HepG2 (cell line): ENCODE measurements around the gene CYSLTR2. TPM values are rescaled to one million over a fixed set of nuclear protein-coding genes. Genes with fewer than 3 reads are reported as not detected.

Experiments
- ATAC-seq: fragments of 200-7000 bp; cut with Tn5 transposase; 3 replicates; pipeline ENCODE4 v1.9.1; 2020; ENCODE audit warnings: mild to moderate bottlenecking, moderate library complexity
- BruUV-seq: library from RNA; stranded (reverse); fragments of 400-500 nt; replicated peaks from 2 replicates; lab custom pipeline; 2021; lab: Mats Ljungman, UMichigan
- CTCF ChIA-PET: fragments of 300-600 bp; formaldehyde crosslinking; extraction: SDS; loops from one replicate; lab custom pipeline; 2021; ENCODE audit warnings: low total read pairs, inconsistent platforms, low intra/inter-chr PET ratio; lab: Yijun Ruan, JAX
- POLR2A ChIA-PET: fragments of 350-600 bp; sonication (Branson Sonifier 250); formaldehyde crosslinking; loops from one replicate; lab custom pipeline; 2020; ENCODE audit warnings: antibody characterized with exemption, inconsistent platforms; lab: Yijun Ruan, JAX
- DNase-seq: peaks from one replicate; pipeline ENCODE4 v3.0.0-alpha.2; 2015; ENCODE audit warnings: low spot score
- FAIRE-seq: peaks from 3 replicates; lab custom pipeline; 2011; peaks lifted over from hg19 to GRCh38; lab: Jason Lieb, UNC
- H2AFZ ChIP-seq: one replicate; pipeline ENCODE4 v1.6.1; 2011; ENCODE audit warnings: low read length, inconsistent platforms
- H3K27ac ChIP-seq: fragments of 300-600 bp; 3 replicates; pipeline ENCODE4 v1.8.0; 2011; ENCODE audit warnings: mixed run types, mild to moderate bottlenecking, mixed read lengths, low read length, inconsistent platforms; ENCODE audit not compliant: insufficient read depth; ENCODE audit errors: extremely low read length
- H3K27me3 ChIP-seq, 2 experiments: fragments of 200-600 bp in 1 of 2; 2 replicates in 1 of 2; 3 replicates in 1 of 2; pipeline versions ENCODE4 v1.6.0 to v1.8.0; 2011; ENCODE audit warnings: low read length in 2 of 2, mild to moderate bottlenecking in 2 of 2, moderate library complexity in 2 of 2, inconsistent platforms in 1 of 2; ENCODE audit not compliant: insufficient read depth in 2 of 2, control insufficient read depth in 1 of 2
- H3K36me3 ChIP-seq, 2 experiments: fragments of 200-600 bp in 1 of 2; replicated peaks in 1 of 2; 2 replicates in 1 of 2; 3 replicates in 1 of 2; pipeline versions ENCODE4 v1.5.1 to v1.8.0; 2011; ENCODE audit warnings: low read length in 2 of 2, inconsistent platforms in 1 of 2; ENCODE audit not compliant: insufficient read depth in 2 of 2, control insufficient read depth in 1 of 2
- H3K4me1 ChIP-seq: 2 replicates; pipeline ENCODE4 v1.5.1; 2012; ENCODE audit warnings: low read length, inconsistent platforms; ENCODE audit not compliant: insufficient read depth
- H3K4me2 ChIP-seq: 2 replicates; pipeline ENCODE4 v1.6.0; 2011; ENCODE audit warnings: low read depth, low read length, inconsistent platforms
- H3K4me3 ChIP-seq, 3 experiments: fragments of 200-600 bp in 1 of 3; sonication (generic), shearing (Covaris generic) in 1 of 3; replicated peaks in 1 of 3; 2 replicates each; pipeline ENCODE4 v1.5.1; 2011 to 2016; ENCODE audit warnings: low read length in 3 of 3, inconsistent platforms in 2 of 3, low read depth in 2 of 3, mild to moderate bottlenecking in 2 of 3, control low read depth in 1 of 3, mixed read lengths in 1 of 3; ENCODE audit not compliant: insufficient read depth in 1 of 3
- H3K79me2 ChIP-seq: one replicate; pipeline ENCODE4 v1.6.1; 2011; ENCODE audit warnings: low read length, inconsistent platforms; ENCODE audit not compliant: insufficient read depth
- H3K9ac ChIP-seq: 2 replicates; pipeline ENCODE4 v1.6.0; 2011; ENCODE audit warnings: mild to moderate bottlenecking, low read depth, low read length, inconsistent platforms; ENCODE audit not compliant: insufficient read depth
- H3K9me3 ChIP-seq: 2 replicates; pipeline ENCODE4 v1.5.1; 2012; ENCODE audit warnings: mild to moderate bottlenecking, low read length
- H4K20me1 ChIP-seq: 2 replicates; pipeline ENCODE4 v1.6.0; 2011; ENCODE audit warnings: inconsistent platforms, mild to moderate bottlenecking, low read length, moderate library complexity; ENCODE audit not compliant: insufficient read depth
- ATRX ChIP-seq: sonication (generic); formaldehyde crosslinking; IDR thresholded peaks from 2 replicates; pipeline ENCODE4 v1.4.0; 2020; ENCODE audit warnings: missing genetic modification reagents, borderline replicate concordance
- ELF1 ChIP-seq: sonication (generic); formaldehyde crosslinking; IDR thresholded peaks from 2 replicates; pipeline ENCODE4 v1.4.0; 2020; ENCODE audit warnings: missing genetic modification reagents
- MXD4 ChIP-seq: IDR thresholded peaks from 2 replicates; pipeline ENCODE4 v1.6.1; 2016; ENCODE audit warnings: mild to moderate bottlenecking, missing biosample characterization, missing genetic modification reagents
- PCBP1 ChIP-seq: fragments of 200-400 bp; formaldehyde crosslinking; IDR thresholded peaks from 2 replicates; pipeline ENCODE4 v1.6.1; 2017; ENCODE audit warnings: mild to moderate bottlenecking, low read depth, low read length, borderline replicate concordance
- POGZ ChIP-seq: sonication (generic); formaldehyde crosslinking; IDR thresholded peaks from 2 replicates; pipeline ENCODE4 v1.4.0; 2020; ENCODE audit warnings: mild to moderate bottlenecking, missing genetic modification reagents
- RXRA ChIP-seq: sonication (generic); formaldehyde crosslinking; IDR thresholded peaks from 2 replicates; pipeline ENCODE4 v1.5.1; 2020; ENCODE audit warnings: missing genetic modification reagents
- SRSF1 ChIP-seq: fragments of 200-400 bp; formaldehyde crosslinking; optimal IDR thresholded peaks from 2 replicates; pipeline ENCODE3; 2017; ENCODE audit warnings: mild to moderate bottlenecking, low read depth, low read length, moderate library complexity
- ZMYM2 ChIP-seq: sonication (generic); formaldehyde crosslinking; IDR thresholded peaks from 2 replicates; pipeline ENCODE4 v1.8.0; 2022; ENCODE audit warnings: mild to moderate bottlenecking, missing genetic modification reagents
- ZNF335 ChIP-seq: sonication (generic); formaldehyde crosslinking; IDR thresholded peaks from 2 replicates; pipeline ENCODE4 v1.4.0; 2020; ENCODE audit warnings: missing genetic modification reagents
- ZNF343 ChIP-seq: sonication (generic); formaldehyde crosslinking; IDR thresholded peaks from 2 replicates; pipeline ENCODE4 v1.4.0; 2020; ENCODE audit warnings: mild to moderate bottlenecking, missing genetic modification reagents
- ZNF431 ChIP-seq: sonication (generic); formaldehyde crosslinking; IDR thresholded peaks from 2 replicates; pipeline ENCODE4 v1.9.0; 2022; ENCODE audit warnings: missing genetic modification reagents, low read depth, mild to moderate bottlenecking, borderline replicate concordance
- ZNF556 ChIP-seq: sonication (generic); formaldehyde crosslinking; IDR thresholded peaks from 2 replicates; pipeline ENCODE4 v1.4.0; 2020; ENCODE audit warnings: mild to moderate bottlenecking, missing genetic modification reagents, borderline replicate concordance
- ZNF766 ChIP-seq: sonication (generic); formaldehyde crosslinking; IDR thresholded peaks from 2 replicates; pipeline ENCODE4 v1.5.0; 2020; ENCODE audit warnings: missing genetic modification reagents, borderline replicate concordance
- ZNF782 ChIP-seq: sonication (generic); formaldehyde crosslinking; IDR thresholded peaks from 2 replicates; pipeline ENCODE4 v1.4.0; 2020; ENCODE audit warnings: missing genetic modification reagents, mild to moderate bottlenecking, borderline replicate concordance
- WGBS: methylation state at CpG from one replicate; pipeline ENCODE4 v1.1.6; 2017; ENCODE audit warnings: low lambda C conversion rate; 5-methylcytosine and 5-hydroxymethylcytosine counted together
- in situ Hi-C: cut with HindIII; loops from 2 replicates; pipeline ENCODE4 v1.10.0; 2017; ENCODE audit warnings: low pct_unique_long_range_greater_than_20kb; ENCODE audit not compliant: extremely low pct_ligation_motif_present
- intact Hi-C: fragments of 100-400 bp; cut with micrococcal nuclease; formaldehyde crosslinking; loops from one replicate; pipeline ENCODE4 v1.10.0; 2022; ENCODE audit not compliant: unreplicated experiment
- polyA plus RNA-seq, 8 experiments: library from polyadenylated mRNA; depleted of rRNA in 3 of 8; stranded (reverse) in 7 of 8; unstranded in 1 of 8; fragments of >200 nt; fragmentation: Illumina TruSeq in 4 of 8; extraction: Trizol in 4 of 8; gene quantifications; 2 replicates each; pipeline versions ENCODE4 v1.2.1 to v1.2.3, GENCODE V29; 2011 to 2016; ENCODE audit warnings: low read depth in 4 of 8, missing spikeins in 1 of 8, mixed read lengths in 1 of 8; ENCODE audit not compliant: insufficient read depth in 1 of 8
- total RNA-seq, 5 experiments: library from RNA; depleted of rRNA; stranded (reverse); fragments of >200 nt; fragmentation: Illumina TruSeq; extraction: Trizol; gene quantifications; 2 replicates each; pipeline ENCODE4 v1.2.3, GENCODE V29; 2016; ENCODE audit warnings: low read depth in 1 of 5
- TF ChIP-seq, protein P1 (sequence below): sonication (generic); formaldehyde crosslinking; conservative IDR thresholded peaks from 2 replicates; pipeline ENCODE4 v1.4.0; 2020; ENCODE audit warnings: missing genetic modification reagents
- TF ChIP-seq, protein P2 (sequence below): IDR thresholded peaks from 2 replicates; pipeline ENCODE4 v1.6.1; 2016; ENCODE audit warnings: low read depth
- TF ChIP-seq, protein P3 (sequence below): IDR thresholded peaks from 2 replicates; pipeline ENCODE4 v1.6.1; 2012; ENCODE audit warnings: low read depth, low read length, improper control_type of control experiment
- TF ChIP-seq, protein P4 (sequence below): sonication (generic); formaldehyde crosslinking; IDR thresholded peaks from 2 replicates; pipeline ENCODE4 v1.4.0; 2020; ENCODE audit warnings: missing genetic modification reagents, mild to moderate bottlenecking, borderline replicate concordance
- TF ChIP-seq, protein P5 (sequence below): sonication (generic); formaldehyde crosslinking; IDR thresholded peaks from 2 replicates; pipeline ENCODE4 v1.5.0; 2020; ENCODE audit warnings: missing genetic modification reagents

CYSLTR2 gene
- total and polyA plus RNA-seq, 2 of the 13 experiments (the other 11 are each of a cell fraction or from before 2014, with no cell fraction given), result not detected

DNA sequence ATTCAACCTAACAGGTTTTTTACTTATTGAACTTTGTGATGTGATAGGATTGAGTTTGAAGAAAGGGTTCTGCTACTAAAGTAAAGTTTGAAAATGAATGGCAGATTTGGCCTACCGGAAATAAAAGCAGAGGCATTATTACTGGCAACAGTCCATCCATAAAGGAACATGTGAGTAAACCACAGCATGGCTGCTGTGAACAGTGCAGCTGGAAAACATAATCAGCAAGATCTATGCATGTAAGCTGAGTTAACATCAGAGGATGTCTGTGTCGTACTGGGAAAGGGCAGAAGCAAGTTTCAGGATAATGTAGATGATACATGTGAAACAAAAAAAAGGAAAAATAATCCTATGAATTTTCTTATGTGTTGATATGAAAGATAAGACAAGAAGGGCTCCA, 87.6 kb downstream of the CYSLTR2 start (continued):
- TF ChIP-seq, protein P1, sequence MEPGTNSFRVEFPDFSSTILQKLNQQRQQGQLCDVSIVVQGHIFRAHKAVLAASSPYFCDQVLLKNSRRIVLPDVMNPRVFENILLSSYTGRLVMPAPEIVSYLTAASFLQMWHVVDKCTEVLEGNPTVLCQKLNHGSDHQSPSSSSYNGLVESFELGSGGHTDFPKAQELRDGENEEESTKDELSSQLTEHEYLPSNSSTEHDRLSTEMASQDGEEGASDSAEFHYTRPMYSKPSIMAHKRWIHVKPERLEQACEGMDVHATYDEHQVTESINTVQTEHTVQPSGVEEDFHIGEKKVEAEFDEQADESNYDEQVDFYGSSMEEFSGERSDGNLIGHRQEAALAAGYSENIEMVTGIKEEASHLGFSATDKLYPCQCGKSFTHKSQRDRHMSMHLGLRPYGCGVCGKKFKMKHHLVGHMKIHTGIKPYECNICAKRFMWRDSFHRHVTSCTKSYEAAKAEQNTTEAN (CRISPR knock-in tag), result no peak
- TF ChIP-seq ZNF782 (CRISPR knock-in tag), result no peak
- no peak for TF ChIP-seq ZNF766
- TF ChIP-seq ZMYM2 (CRISPR knock-in tag), result no peak

DNA sequence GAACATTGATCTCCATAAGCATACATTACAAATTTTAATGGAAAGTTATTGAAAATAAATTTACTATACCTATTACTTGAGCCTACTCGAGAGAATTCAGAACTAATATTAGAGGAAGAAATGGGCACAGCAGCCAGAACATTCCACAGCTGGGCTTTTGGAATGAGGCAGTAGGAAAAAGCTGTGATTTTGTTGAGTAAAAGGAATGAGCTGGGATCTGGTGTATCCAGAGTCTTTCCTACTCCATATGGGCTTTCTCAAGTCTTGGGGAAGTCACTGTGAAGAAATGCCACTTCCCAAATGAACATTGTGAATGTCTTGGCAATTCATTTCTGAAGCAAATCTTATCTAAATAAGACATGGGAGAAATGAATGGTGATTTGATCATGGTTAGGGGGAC, 93.1 kb downstream of the CYSLTR2 start:
- WGBS, result 0% methylated on average over 1 of the region's 1 CpG
- DNase-seq, result no peak
- no peak overlapping the region for H3K27ac ChIP-seq
- no peaks in the 10 kb centered on the region for H3K79me2 ChIP-seq
- H3K9ac ChIP-seq, result no peak overlapping the region
- H3K4me1 ChIP-seq, result peaks cover 11% of the 10 kb centered on the region
- H4K20me1 ChIP-seq, result no peaks in the 10 kb centered on the region
- H3K4me3 ChIP-seq, result no peak overlapping the region
- BruUV-seq, result no TSS peak
- H2AFZ ChIP-seq, result no peak overlapping the region
- no peaks in the 10 kb centered on the region for H3K36me3 ChIP-seq
- ChIA-PET CTCF (no interaction called here), POLR2A (no interaction called here)
- intact Hi-C loops, result no loop called here
- no peak for FAIRE-seq
- H3K9me3 ChIP-seq, result no peaks in the 10 kb centered on the region
- H3K27me3 ChIP-seq, result no peaks in the 10 kb centered on the region
- in situ Hi-C loops, result no loop called here
- no peak for ATAC-seq
- no peak overlapping the region for H3K4me2 ChIP-seq
- TF ChIP-seq ATRX (CRISPR knock-in tag), result no peak
- no peak for TF ChIP-seq MXD4 (CRISPR knock-in tag)
- no peak for TF ChIP-seq POGZ (CRISPR knock-in tag)
- TF ChIP-seq ZNF343 (CRISPR knock-in tag), result no peak
- TF ChIP-seq, protein P2, sequence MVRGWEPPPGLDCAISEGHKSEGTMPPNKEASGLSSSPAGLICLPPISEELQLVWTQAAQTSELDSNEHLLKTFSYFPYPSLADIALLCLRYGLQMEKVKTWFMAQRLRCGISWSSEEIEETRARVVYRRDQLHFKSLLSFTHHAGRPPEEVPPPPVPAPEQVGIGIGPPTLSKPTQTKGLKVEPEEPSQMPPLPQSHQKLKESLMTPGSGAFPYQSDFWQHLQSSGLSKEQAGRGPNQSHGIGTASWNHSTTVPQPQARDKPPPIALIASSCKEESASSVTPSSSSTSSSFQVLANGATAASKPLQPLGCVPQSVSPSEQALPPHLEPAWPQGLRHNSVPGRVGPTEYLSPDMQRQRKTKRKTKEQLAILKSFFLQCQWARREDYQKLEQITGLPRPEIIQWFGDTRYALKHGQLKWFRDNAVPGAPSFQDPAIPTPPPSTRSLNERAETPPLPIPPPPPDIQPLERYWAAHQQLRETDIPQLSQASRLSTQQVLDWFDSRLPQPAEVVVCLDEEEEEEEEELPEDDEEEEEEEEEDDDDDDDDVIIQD, result no peak
- TF ChIP-seq PCBP1, result no peak
- no peak for TF ChIP-seq ZNF431 (CRISPR knock-in tag)
- TF ChIP-seq, protein P3, sequence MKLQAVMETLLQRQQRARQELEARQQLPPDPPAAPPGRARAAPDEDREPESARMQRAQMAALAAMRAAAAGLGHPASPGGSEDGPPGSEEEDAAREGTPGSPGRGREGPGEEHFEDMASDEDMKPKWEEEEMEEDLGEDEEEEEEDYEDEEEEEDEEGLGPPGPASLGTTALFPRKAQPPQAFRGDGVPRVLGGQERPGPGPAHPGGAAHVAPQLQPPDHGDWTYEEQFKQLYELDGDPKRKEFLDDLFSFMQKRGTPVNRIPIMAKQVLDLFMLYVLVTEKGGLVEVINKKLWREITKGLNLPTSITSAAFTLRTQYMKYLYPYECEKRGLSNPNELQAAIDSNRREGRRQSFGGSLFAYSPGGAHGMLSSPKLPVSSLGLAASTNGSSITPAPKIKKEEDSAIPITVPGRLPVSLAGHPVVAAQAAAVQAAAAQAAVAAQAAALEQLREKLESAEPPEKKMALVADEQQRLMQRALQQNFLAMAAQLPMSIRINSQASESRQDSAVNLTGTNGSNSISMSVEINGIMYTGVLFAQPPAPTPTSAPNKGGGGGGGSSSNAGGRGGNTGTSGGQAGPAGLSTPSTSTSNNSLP, result no peak
- TF ChIP-seq ELF1, result no peak
- no peak for TF ChIP-seq ZNF556 (CRISPR knock-in tag)
- TF ChIP-seq, protein P4, sequence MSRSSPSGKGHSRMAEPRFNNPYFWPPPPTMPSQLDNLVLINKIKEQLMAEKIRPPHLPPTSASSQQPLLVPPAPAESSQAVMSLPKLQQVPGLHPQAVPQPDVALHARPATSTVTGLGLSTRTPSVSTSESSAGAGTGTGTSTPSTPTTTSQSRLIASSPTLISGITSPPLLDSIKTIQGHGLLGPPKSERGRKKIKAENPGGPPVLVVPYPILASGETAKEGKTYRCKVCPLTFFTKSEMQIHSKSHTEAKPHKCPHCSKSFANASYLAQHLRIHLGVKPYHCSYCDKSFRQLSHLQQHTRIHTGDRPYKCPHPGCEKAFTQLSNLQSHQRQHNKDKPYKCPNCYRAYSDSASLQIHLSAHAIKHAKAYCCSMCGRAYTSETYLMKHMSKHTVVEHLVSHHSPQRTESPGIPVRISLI (CRISPR knock-in tag), result no peak
- no peak for TF ChIP-seq ZNF335 (CRISPR knock-in tag)
- TF ChIP-seq, protein P5, sequence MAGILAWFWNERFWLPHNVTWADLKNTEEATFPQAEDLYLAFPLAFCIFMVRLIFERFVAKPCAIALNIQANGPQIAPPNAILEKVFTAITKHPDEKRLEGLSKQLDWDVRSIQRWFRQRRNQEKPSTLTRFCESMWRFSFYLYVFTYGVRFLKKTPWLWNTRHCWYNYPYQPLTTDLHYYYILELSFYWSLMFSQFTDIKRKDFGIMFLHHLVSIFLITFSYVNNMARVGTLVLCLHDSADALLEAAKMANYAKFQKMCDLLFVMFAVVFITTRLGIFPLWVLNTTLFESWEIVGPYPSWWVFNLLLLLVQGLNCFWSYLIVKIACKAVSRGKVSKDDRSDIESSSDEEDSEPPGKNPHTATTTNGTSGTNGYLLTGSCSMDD (CRISPR knock-in tag), result no peak
- no peak for TF ChIP-seq SRSF1
- no peak for TF ChIP-seq RXRA (CRISPR knock-in tag)
